Sigmoid colon (tissue), 7 donors: ENCODE measurements around the gene DCAF7. TPM values are rescaled to one million over a fixed set of nuclear protein-coding genes. Genes with fewer than 3 reads are reported as not detected.

ENCODE experiments used
- DNase-seq: peaks from one replicate; pipeline ENCODE4 v3.0.0-alpha.2; 2019
- H3K27ac ChIP-seq, 4 donors: fragments of 200-600 bp; sonication (generic); one replicate each; pipeline ENCODE4 v1.5.1; 2016 to 2019; ENCODE audit warnings: mild to moderate bottlenecking in 1 of 4
- H3K27me3 ChIP-seq, 3 donors: fragments of 200-600 bp; sonication (generic); one replicate each; pipeline ENCODE4 v1.5.1; 2019; ENCODE audit warnings: mild to moderate bottlenecking in 1 of 3
- H3K36me3 ChIP-seq, 4 donors: fragments of 200-600 bp; sonication (generic); one replicate each; pipeline ENCODE4 v1.5.1; 2016 to 2019
- H3K4me1 ChIP-seq, 4 donors: fragments of 200-600 bp; sonication (generic); one replicate each; pipeline ENCODE4 v1.5.1; 2017 to 2019
- H3K4me3 ChIP-seq, 4 donors: fragments of 200-600 bp; sonication (generic); one replicate each; pipeline ENCODE4 v1.5.1; 2017 to 2019; ENCODE audit warnings: mild to moderate bottlenecking in 2 of 4, moderate library complexity in 1 of 4
- H3K9me3 ChIP-seq, 4 donors: fragments of 200-600 bp in 3 of 4; sonication (generic) in 3 of 4; one replicate each; pipeline versions ENCODE4 v1.5.1 to v1.6.1; 2013 to 2019
- CTCF ChIP-seq, 4 experiments: fragments of 450-650 bp in 3 of 4; fragments of 200-600 bp in 1 of 4; IDR thresholded peaks; one replicate each; pipeline ENCODE4 v1.5.1; 2016 to 2019; ENCODE audit warnings: antibody characterized with exemption in 4 of 4, mild to moderate bottlenecking in 3 of 4, moderate library complexity in 2 of 4
- EP300 ChIP-seq, 4 donors: sonication (generic); formaldehyde crosslinking; IDR thresholded peaks; one replicate each; pipeline ENCODE4 v1.6.1; 2017; ENCODE audit warnings: antibody characterized with exemption in 4 of 4
- POLR2A ChIP-seq, 2 donors: fragments of 450-650 bp; IDR thresholded peaks; one replicate each; pipeline ENCODE4 v1.6.1; 2016; ENCODE audit warnings: antibody characterized with exemption in 2 of 2, mild to moderate bottlenecking in 2 of 2, moderate library complexity in 2 of 2
- POLR2AphosphoS5 ChIP-seq, 4 donors: sonication (generic); formaldehyde crosslinking; IDR thresholded peaks; one replicate each; pipeline ENCODE4 v1.6.1; 2017; ENCODE audit warnings: antibody characterized with exemption in 4 of 4
- WGBS, 2 donors: extraction: QIAGEN DNeasy Blood & Tissue Kit; methylation state at CpG; one replicate each; pipeline ENCODE4 v1.1.7; 2013; 5-methylcytosine and 5-hydroxymethylcytosine counted together
- intact Hi-C: fragments of 100-400 bp; cut with DNase I; formaldehyde crosslinking; loops from one replicate; pipeline ENCODE4 v1.15.1; 2023
- polyA plus RNA-seq, 3 donors: library from polyadenylated mRNA; stranded (reverse); fragments of 200-250 nt; gene quantifications; one replicate each; pipeline ENCODE4 v1.2.3, GENCODE V29; 2013
- total RNA-seq, 4 donors: library from RNA; depleted of rRNA; stranded (reverse); fragments of >200 nt; gene quantifications; one replicate each; pipeline ENCODE4 v1.1.0, GENCODE V29; 2016
- donor health status: healthy with polysubstance abuse.
- donor health status: Bipolar disorder and iron deficiency.
- donor health status: healthy.

DCAF7 gene
- total RNA-seq = 10 to 100 TPM; 19.7 to 28.9 (median 23.5) TPM
- polyA plus RNA-seq = 10 to 100 TPM; 14.4 to 34.6 (median 23.1) TPM

- Histone ChIP-seq H3K9me3 (no peaks in the 10 kb centered on the region), H3K36me3 (no peaks in the 10 kb centered on the region), H3K27ac (peak within 1 kb of the TSS; percentile 87 to 95 (median 89)), H3K4me3 (peak within 1 kb of the TSS; percentile 66 to 95 (median 81)), H3K4me1 (peaks cover 0 to 49% (median 43%) of the 10 kb centered on the region in 4 donors), H3K27me3 (no peaks in the 10 kb centered on the region)
- peak; percentile 100 for DNase-seq
- TF ChIP-seq EP300 (IDR thresholded peaks at IDR 0.05) = no peak
- peak; percentile 66 to 86 (median 79) for TF ChIP-seq POLR2AphosphoS5 (IDR thresholded peaks at IDR 0.05)
- peak; percentile 48 to 57 for TF ChIP-seq POLR2A (IDR thresholded peaks at IDR 0.05)
- intact Hi-C loops = loop anchor here (1.0 to 5.0 kb wide), 3 partner anchors 16 to 104 kb away; partner anchors contain the start of genes CYB561 and TACO1
- 0 to 1% methylated on average over 72 of the region's 72 CpGs for WGBS, 2 donors
Observed at GRCh38 chr17:63549946-63550816, at the start of gene DCAF7. Gene DCAF7 (plus strand): TSS chr17:63550477. CDS start chr17:63550678, 201 bp downstream.

GRCh38 chr17:63500543-63501390, 49.5 kb upstream of the DCAF7 start:
- Histone ChIP-seq H3K27ac (no peak overlapping the region), H3K4me3 (no peak overlapping the region), H3K4me1 (no peaks in the 10 kb centered on the region), H3K27me3 (peaks cover 0 to 28% (median 0%) of the 10 kb centered on the region in 3 donors), H3K9me3 (no peaks in the 10 kb centered on the region), H3K36me3 (no peaks in the 10 kb centered on the region)
- TF ChIP-seq POLR2AphosphoS5 (IDR thresholded peaks at IDR 0.05) (no peak), CTCF (IDR thresholded peaks at IDR 0.05) (no peak), POLR2A (IDR thresholded peaks at IDR 0.05) (no peak), EP300 (IDR thresholded peaks at IDR 0.05) (no peak)
- WGBS, 2 donors = 71 to 74% methylated on average over 14 of the region's 14 CpGs
- DNase-seq = no peak
- intact Hi-C loops = no loop called here

- no peak overlapping the region for H3K27ac ChIP-seq
- H3K9me3 ChIP-seq = no peaks in the 10 kb centered on the region
- intact Hi-C loops = no loop called here
- H3K4me1 ChIP-seq = no peaks in the 10 kb centered on the region
- H3K36me3 ChIP-seq = no peaks in the 10 kb centered on the region
- no peak for DNase-seq
- 26 to 63% methylated on average over 8 of the region's 8 CpGs for WGBS, 2 donors
- H3K27me3 ChIP-seq = peaks cover 0 to 35% (median 0%) of the 10 kb centered on the region in 3 donors
- no peak for TF ChIP-seq POLR2AphosphoS5 (IDR thresholded peaks at IDR 0.05)
- TF ChIP-seq EP300 (IDR thresholded peaks at IDR 0.05) = no peak
- TF ChIP-seq CTCF (IDR thresholded peaks at IDR 0.05) = no peak
- TF ChIP-seq POLR2A (IDR thresholded peaks at IDR 0.05) = no peak
- H3K4me3 ChIP-seq = no peak overlapping the region
Observed at GRCh38 chr17:63503341-63503705, 47.0 kb upstream of the DCAF7 start.

- Histone ChIP-seq H3K27me3 (peaks cover 0 to 35% (median 0%) of the 10 kb centered on the region in 3 donors), H3K36me3 (no peaks in the 10 kb centered on the region), H3K27ac (no peak overlapping the region), H3K9me3 (no peaks in the 10 kb centered on the region), H3K4me1 (no peaks in the 10 kb centered on the region), H3K4me3 (no peak overlapping the region)
- no peak for DNase-seq
- intact Hi-C loops = no loop called here
- TF ChIP-seq POLR2AphosphoS5 (IDR thresholded peaks at IDR 0.05) (no peak), EP300 (IDR thresholded peaks at IDR 0.05) (no peak), POLR2A (IDR thresholded peaks at IDR 0.05) (no peak), CTCF (IDR thresholded peaks at IDR 0.05) (no peak)
Observed at GRCh38 chr17:63504261-63504660, 46.0 kb upstream of the DCAF7 start.

GRCh38 chr17:63505341-63505740, 44.9 kb upstream of the DCAF7 start:
- Histone ChIP-seq H3K27me3 (peaks cover 0 to 34% (median 0%) of the 10 kb centered on the region in 3 donors), H3K4me1 (no peaks in the 10 kb centered on the region), H3K9me3 (no peaks in the 10 kb centered on the region), H3K4me3 (no peak overlapping the region), H3K36me3 (no peaks in the 10 kb centered on the region), H3K27ac (no peak overlapping the region)
- no peak for DNase-seq
- WGBS, 2 donors = 93 to 95% methylated on average over 9 of the region's 9 CpGs
- TF ChIP-seq CTCF (IDR thresholded peaks at IDR 0.05) (no peak), POLR2A (IDR thresholded peaks at IDR 0.05) (no peak), EP300 (IDR thresholded peaks at IDR 0.05) (no peak), POLR2AphosphoS5 (IDR thresholded peaks at IDR 0.05) (no peak)
- intact Hi-C loops = no loop called here
